GM19025 (cell line): ENCODE measurements around the gene TIMP3.

ENCODE experiments used
- ATAC-seq: cut with Tn5 transposase; IDR thresholded peaks from one replicate; pipeline ENCODE4 v1.9.1; 2021; ENCODE audit warnings: mild to moderate bottlenecking, low read depth, moderate library complexity; ENCODE audit not compliant: unreplicated experiment

Gene TIMP3

GRCh38 chr22:32877196-32877595 lies 75.7 kb downstream of the TIMP3 start:
- ATAC-seq = no peak

- no peak for ATAC-seq
These were observed 78.0 kb downstream of the TIMP3 start for GRCh38 chr22:32879550-32879949.

GRCh38 chr22:32880061-32880460 lies 78.6 kb downstream of the TIMP3 start:
- ATAC-seq = no peak

- no peak for ATAC-seq
These were observed 79.0 kb downstream of the TIMP3 start for GRCh38 chr22:32880505-32880892.

GRCh38 chr22:32880893-32881596 lies 79.5 kb downstream of the TIMP3 start:
- ATAC-seq = no peak

- no peak for ATAC-seq
These were observed 80.9 kb downstream of the TIMP3 start for GRCh38 chr22:32882360-32882755.

- ATAC-seq = no peak
These were observed 81.4 kb downstream of the TIMP3 start for GRCh38 chr22:32882774-32883530.

GRCh38 chr22:32887324-32887980 lies 85.9 kb downstream of the TIMP3 start:
- no peak for ATAC-seq

- ATAC-seq = no peak
These were observed 87.5 kb downstream of the TIMP3 start for GRCh38 chr22:32888976-32889375.

GRCh38 chr22:32896891-32897290 lies 95.4 kb downstream of the TIMP3 start:
- ATAC-seq = no peak

- ATAC-seq = no peak
These were observed 95.9 kb downstream of the TIMP3 start for GRCh38 chr22:32897400-32897799.

GRCh38 chr22:32900886-32901635 lies 99.6 kb downstream of the TIMP3 start:
- ATAC-seq = no peak

GRCh38 chr22:32901925-32902324 lies 100.4 kb downstream of the TIMP3 start:
- ATAC-seq = no peak

- ATAC-seq = no peak
These were observed 102.0 kb downstream of the TIMP3 start for GRCh38 chr22:32903507-32903906.

GRCh38 chr22:32904044-32904443 lies 102.5 kb downstream of the TIMP3 start:
- no peak for ATAC-seq

- ATAC-seq = no peak
These were observed 103.9 kb downstream of the TIMP3 start for GRCh38 chr22:32905400-32905799.

GRCh38 chr22:32909581-32910428 lies 108.3 kb downstream of the TIMP3 start:
- ATAC-seq = no peak

GRCh38 chr22:32910429-32910772 lies 108.9 kb downstream of the TIMP3 start:
- ATAC-seq = no peak

GRCh38 chr22:32911503-32911902 lies 110.0 kb downstream of the TIMP3 start:
- ATAC-seq = no peak
